ENCODE measurements around the gene NEK7. TPM values are rescaled to one million over a fixed set of nuclear protein-coding genes. Genes with fewer than 3 reads are reported as not detected.

Gene NEK7
- polyA plus RNA-seq, 1 donor from 2014 or later, result 3.3 TPM

- no peak overlapping the region for H3K4me3 ChIP-seq (ENCODE audit: low read length)
- no peak overlapping the region for H3K4me2 ChIP-seq (ENCODE audit: low read length)
- no peaks in the 10 kb centered on the region for H3K36me3 ChIP-seq (ENCODE audit: insufficient read depth, low read length)
- H4K20me1 ChIP-seq (ENCODE audit: insufficient read depth), result no peaks in the 10 kb centered on the region
- H3K27me3 ChIP-seq (ENCODE audit: insufficient read depth, low read depth, low read length), result no peaks in the 10 kb centered on the region
- no peaks in the 10 kb centered on the region for H3K9me2 ChIP-seq (ENCODE audit: insufficient read depth, low read length)
- no peaks in the 10 kb centered on the region for H3K9me3 ChIP-seq (ENCODE audit: low read length)
- H3F3A ChIP-seq (ENCODE audit: insufficient read depth, low read length, poor library complexity, severe bottlenecking), result no peaks in the 10 kb centered on the region
- no peak overlapping the region for H2AFZ ChIP-seq (ENCODE audit: low read depth, low read length)
- H3K9ac ChIP-seq (ENCODE audit: low read length), result no peak overlapping the region
- H3K79me2 ChIP-seq (replicated peaks; ENCODE audit: insufficient read depth, low read length), result no peaks in the 10 kb centered on the region
- H3K27ac ChIP-seq (ENCODE audit: low read length), result no peak overlapping the region
- TF ChIP-seq REST (IDR thresholded peaks at IDR 0.05; ENCODE audit: borderline replicate concordance), result no peak
- no peak for TF ChIP-seq RAD21 (conservative IDR thresholded peaks at IDR 0.05)
- TF ChIP-seq EP300 (conservative IDR thresholded peaks at IDR 0.05; ENCODE audit: poor library complexity, severe bottlenecking), result no peak
- TF ChIP-seq EZH2 (IDR thresholded peaks at IDR 0.05; ENCODE audit: borderline replicate concordance, insufficient read depth, low read length, poor library complexity, severe bottlenecking), result no peak
- TF ChIP-seq SMC3 (conservative IDR thresholded peaks at IDR 0.05; ENCODE audit: poor library complexity), result no peak
- TF ChIP-seq POLR2AphosphoS5 (IDR thresholded peaks at IDR 0.05), result no peak
- no peak for TF ChIP-seq MXI1 (conservative IDR thresholded peaks at IDR 0.05; ENCODE audit: poor library complexity, severe bottlenecking)
Observed at GRCh38 chr1:198291036-198291435, 134.2 kb downstream of the NEK7 start.

- H3K9ac ChIP-seq (ENCODE audit: low read length), result no peak overlapping the region
- peaks cover 5% of the 10 kb centered on the region for H3F3A ChIP-seq (ENCODE audit: insufficient read depth, low read length, poor library complexity, severe bottlenecking)
- H3K36me3 ChIP-seq (ENCODE audit: insufficient read depth, low read length), result no peaks in the 10 kb centered on the region
Observed at GRCh38 chr1:198291924-198292323, 135.1 kb downstream of the NEK7 start.

More at GRCh38 chr1:198291924-198292323, 135.1 kb downstream of the NEK7 start:
- no peak for TF ChIP-seq TAF1 (IDR thresholded peaks at IDR 0.05; ENCODE audit: low read depth)
- no peak for TF ChIP-seq REST (IDR thresholded peaks at IDR 0.05; ENCODE audit: borderline replicate concordance)
- TF ChIP-seq RAD21 (conservative IDR thresholded peaks at IDR 0.05), result no peak
- TF ChIP-seq CTCF (IDR thresholded peaks at IDR 0.05; ENCODE audit: poor library complexity, severe bottlenecking), result no peak
- TF ChIP-seq POLR2AphosphoS5 (IDR thresholded peaks at IDR 0.05), result no peak
- no peak for TF ChIP-seq EZH2 (IDR thresholded peaks at IDR 0.05; ENCODE audit: borderline replicate concordance, insufficient read depth, low read length, poor library complexity, severe bottlenecking)
- TF ChIP-seq EP300 (conservative IDR thresholded peaks at IDR 0.05; ENCODE audit: poor library complexity, severe bottlenecking), result no peak
- TF ChIP-seq MXI1 (conservative IDR thresholded peaks at IDR 0.05; ENCODE audit: poor library complexity, severe bottlenecking), result no peak
- no peak for TF ChIP-seq SMC3 (conservative IDR thresholded peaks at IDR 0.05; ENCODE audit: poor library complexity)
- Histone ChIP-seq H3K9me3 (ENCODE audit: low read length) (no peaks in the 10 kb centered on the region), H3K27me3 (ENCODE audit: insufficient read depth, low read depth, low read length) (no peaks in the 10 kb centered on the region), H3K9me2 (ENCODE audit: insufficient read depth, low read length) (no peaks in the 10 kb centered on the region), H3K79me2 (replicated peaks; ENCODE audit: insufficient read depth, low read length) (no peaks in the 10 kb centered on the region), H2AFZ (ENCODE audit: low read depth, low read length) (no peak overlapping the region), H4K20me1 (ENCODE audit: insufficient read depth) (no peaks in the 10 kb centered on the region), H3K27ac (ENCODE audit: low read length) (no peak overlapping the region), H3K4me3 (ENCODE audit: low read length) (no peak overlapping the region), H3K4me2 (ENCODE audit: low read length) (no peak overlapping the region)

Measured in neural cell (in vitro differentiated cells).